Measurements from ENCODE around the gene PLPPR2.

DNA sequence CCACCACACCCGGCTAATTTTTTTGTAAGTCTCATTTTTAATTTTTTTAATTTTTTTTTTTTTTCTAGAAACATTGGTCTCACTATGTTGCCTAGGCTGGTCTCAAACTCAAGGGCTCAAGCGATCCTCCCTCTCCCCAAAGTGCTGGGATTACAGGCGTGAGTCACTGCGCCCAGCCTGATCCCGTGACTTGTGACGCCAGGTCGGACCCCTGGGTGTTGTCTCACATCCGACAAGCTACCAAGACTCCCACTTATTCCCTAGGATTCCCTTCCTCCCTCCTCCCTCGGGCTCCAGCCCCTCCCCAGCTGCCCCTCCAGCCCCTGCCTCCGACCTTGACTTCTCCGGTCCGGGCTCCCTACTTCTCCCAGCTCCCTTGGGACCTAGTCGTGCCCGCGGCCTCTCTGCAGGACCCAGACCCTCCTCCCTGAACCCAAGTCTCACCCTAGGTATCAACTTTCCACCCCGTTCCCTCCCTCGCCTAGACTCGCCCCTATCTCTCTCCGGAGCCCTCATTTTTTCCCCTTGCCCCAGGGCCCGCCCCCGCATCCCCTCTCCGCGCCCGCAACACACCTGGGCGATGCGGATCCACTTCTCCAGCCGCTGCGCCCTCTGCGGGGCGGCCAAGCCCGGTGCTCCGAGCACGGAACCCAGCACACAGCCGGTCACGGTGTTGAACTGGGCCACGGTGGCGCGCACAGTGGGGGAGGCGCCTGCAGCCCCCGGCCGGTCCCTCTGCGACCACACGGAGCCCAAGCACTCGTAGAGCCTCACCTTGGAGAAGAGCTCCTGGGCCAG lies 50.8 kb downstream of the PLPPR2 start:
- TF ChIP-seq, protein P1, sequence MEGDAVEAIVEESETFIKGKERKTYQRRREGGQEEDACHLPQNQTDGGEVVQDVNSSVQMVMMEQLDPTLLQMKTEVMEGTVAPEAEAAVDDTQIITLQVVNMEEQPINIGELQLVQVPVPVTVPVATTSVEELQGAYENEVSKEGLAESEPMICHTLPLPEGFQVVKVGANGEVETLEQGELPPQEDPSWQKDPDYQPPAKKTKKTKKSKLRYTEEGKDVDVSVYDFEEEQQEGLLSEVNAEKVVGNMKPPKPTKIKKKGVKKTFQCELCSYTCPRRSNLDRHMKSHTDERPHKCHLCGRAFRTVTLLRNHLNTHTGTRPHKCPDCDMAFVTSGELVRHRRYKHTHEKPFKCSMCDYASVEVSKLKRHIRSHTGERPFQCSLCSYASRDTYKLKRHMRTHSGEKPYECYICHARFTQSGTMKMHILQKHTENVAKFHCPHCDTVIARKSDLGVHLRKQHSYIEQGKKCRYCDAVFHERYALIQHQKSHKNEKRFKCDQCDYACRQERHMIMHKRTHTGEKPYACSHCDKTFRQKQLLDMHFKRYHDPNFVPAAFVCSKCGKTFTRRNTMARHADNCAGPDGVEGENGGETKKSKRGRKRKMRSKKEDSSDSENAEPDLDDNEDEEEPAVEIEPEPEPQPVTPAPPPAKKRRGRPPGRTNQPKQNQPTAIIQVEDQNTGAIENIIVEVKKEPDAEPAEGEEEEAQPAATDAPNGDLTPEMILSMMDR (IDR thresholded peaks at IDR 0.05; ENCODE audit: poor library complexity) = no peak
- TF ChIP-seq EZH2 (IDR thresholded peaks at IDR 0.05; ENCODE audit: borderline replicate concordance) = no peak
- no peak for TF ChIP-seq EZH2phosphoT487 (IDR thresholded peaks at IDR 0.05; ENCODE audit: low read depth, severe bottlenecking, unreplicated experiment)

Data from hepatocyte (in vitro differentiated cells).